AG10803 (cell line): ENCODE measurements around the gene INF2.

ENCODE experiments used
- DNase-seq: peaks from one replicate; pipeline ENCODE4 v3.0.0; 2010; ENCODE audit warnings: low read depth
- H3K4me3 ChIP-seq: 2 replicates; pipeline ENCODE4 v1.5.1; 2011; ENCODE audit warnings: mild to moderate bottlenecking, low read length, control low read depth
- CTCF ChIP-seq: conservative IDR thresholded peaks from 2 replicates; pipeline ENCODE4 v1.5.1; 2011; ENCODE audit warnings: mild to moderate bottlenecking, low read length, control low read depth, inconsistent platforms

The INF2 gene

DNA sequence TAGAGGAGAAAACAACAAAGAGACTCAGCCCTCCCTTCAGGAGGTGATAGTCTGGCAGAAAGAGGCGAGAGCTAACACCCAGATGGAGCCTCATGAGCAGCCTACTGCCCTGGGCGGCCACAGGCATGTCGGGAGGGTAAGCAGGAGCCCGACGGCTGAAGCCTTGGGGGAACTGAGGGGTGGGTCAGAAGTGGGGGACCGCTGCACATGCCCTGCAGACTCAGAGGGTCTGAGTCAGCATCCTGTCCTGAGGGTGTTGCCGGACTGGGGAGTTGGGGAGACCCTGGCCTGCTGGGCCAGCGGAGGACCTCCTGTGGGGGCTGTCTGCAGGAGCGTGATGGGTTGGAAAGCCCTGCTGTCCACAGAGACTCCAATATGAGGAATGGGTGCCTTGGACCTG, 15.9 kb upstream of the INF2 start:
- DNase-seq, result no peak
- no peak overlapping the region for H3K4me3 ChIP-seq
- no peak for TF ChIP-seq CTCF

GRCh38 chr14:104675447-104675846, 14.0 kb upstream of the INF2 start:
- DNase-seq, result no peak
- TF ChIP-seq CTCF, result no peak
- H3K4me3 ChIP-seq, result no peak overlapping the region

GRCh38 chr14:104676130-104676693, 13.2 kb upstream of the INF2 start:
- DNase-seq, result no peak
- no peak for TF ChIP-seq CTCF
- H3K4me3 ChIP-seq, result no peak overlapping the region

GRCh38 chr14:104676694-104677511, 12.5 kb upstream of the INF2 start:
- no peak for DNase-seq
- peak overlapping the region; percentile 62 for H3K4me3 ChIP-seq
- TF ChIP-seq CTCF, result no peak

- peak; percentile 77 for DNase-seq
- peak overlapping the region; percentile 62 for H3K4me3 ChIP-seq
- no peak for TF ChIP-seq CTCF
These were observed 11.7 kb upstream of the INF2 start for GRCh38 chr14:104677512-104678332.

DNA sequence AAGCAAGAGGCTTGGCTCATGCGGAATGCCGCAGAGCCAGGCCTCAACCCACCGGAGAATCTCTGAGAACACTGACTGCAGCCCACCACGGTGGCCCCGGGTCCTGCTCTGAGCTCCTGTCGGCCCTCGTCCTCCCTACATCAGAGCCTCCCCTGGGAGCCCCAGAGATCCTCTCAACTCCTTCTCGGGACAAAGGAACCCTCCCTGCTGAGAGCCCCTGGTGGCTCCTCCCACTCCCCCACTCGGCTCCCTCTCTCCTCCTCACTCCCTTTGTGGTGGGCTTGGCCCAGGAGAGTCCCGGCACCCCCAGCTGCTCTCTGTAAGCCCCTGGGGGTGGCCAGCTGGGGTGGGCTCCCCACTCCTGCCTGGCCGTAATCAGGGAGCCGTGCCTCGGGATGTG, 11.1 kb upstream of the INF2 start:
- peak; percentile 25 for DNase-seq
- peak overlapping the region; percentile 62 for H3K4me3 ChIP-seq
- TF ChIP-seq CTCF, result no peak
